HG03457 (cell line): ENCODE data around the gene CCNB2.

Source experiments
- ATAC-seq: cut with Tn5 transposase; IDR thresholded peaks from one replicate; pipeline ENCODE4 v1.9.1; 2021; ENCODE audit warnings: moderate number of reproducible peaks; ENCODE audit not compliant: unreplicated experiment

The CCNB2 gene

GRCh38 chr15:59165726-59166125 is 60.8 kb downstream of the CCNB2 start:
- ATAC-seq: no peak

GRCh38 chr15:59166166-59166565 is 61.2 kb downstream of the CCNB2 start:
- no peak for ATAC-seq

- no peak for ATAC-seq
Measured at GRCh38 chr15:59166601-59167265, 61.8 kb downstream of the CCNB2 start.

- no peak for ATAC-seq
Measured at GRCh38 chr15:59168536-59168935, 63.6 kb downstream of the CCNB2 start.

- no peak for ATAC-seq
Measured at GRCh38 chr15:59169251-59169708, 64.3 kb downstream of the CCNB2 start.

GRCh38 chr15:59170295-59171066 is 65.5 kb downstream of the CCNB2 start:
- ATAC-seq: no peak

- ATAC-seq: no peak
Measured at GRCh38 chr15:59171067-59171397, 66.1 kb downstream of the CCNB2 start.

- ATAC-seq: no peak
Measured at GRCh38 chr15:59172289-59172901, 67.4 kb downstream of the CCNB2 start.

- no peak for ATAC-seq
Measured at GRCh38 chr15:59173194-59173593, 68.2 kb downstream of the CCNB2 start.

GRCh38 chr15:59174151-59174834 is 69.3 kb downstream of the CCNB2 start:
- ATAC-seq: no peak
